GM21526 (cell line): ENCODE results near the gene H6PD.

Source experiments
- ATAC-seq: cut with Tn5 transposase; IDR thresholded peaks from one replicate; pipeline ENCODE4 v1.9.1; 2021; ENCODE audit warnings: moderate library complexity; ENCODE audit not compliant: unreplicated experiment, low FRiP score

H6PD gene, protein sequence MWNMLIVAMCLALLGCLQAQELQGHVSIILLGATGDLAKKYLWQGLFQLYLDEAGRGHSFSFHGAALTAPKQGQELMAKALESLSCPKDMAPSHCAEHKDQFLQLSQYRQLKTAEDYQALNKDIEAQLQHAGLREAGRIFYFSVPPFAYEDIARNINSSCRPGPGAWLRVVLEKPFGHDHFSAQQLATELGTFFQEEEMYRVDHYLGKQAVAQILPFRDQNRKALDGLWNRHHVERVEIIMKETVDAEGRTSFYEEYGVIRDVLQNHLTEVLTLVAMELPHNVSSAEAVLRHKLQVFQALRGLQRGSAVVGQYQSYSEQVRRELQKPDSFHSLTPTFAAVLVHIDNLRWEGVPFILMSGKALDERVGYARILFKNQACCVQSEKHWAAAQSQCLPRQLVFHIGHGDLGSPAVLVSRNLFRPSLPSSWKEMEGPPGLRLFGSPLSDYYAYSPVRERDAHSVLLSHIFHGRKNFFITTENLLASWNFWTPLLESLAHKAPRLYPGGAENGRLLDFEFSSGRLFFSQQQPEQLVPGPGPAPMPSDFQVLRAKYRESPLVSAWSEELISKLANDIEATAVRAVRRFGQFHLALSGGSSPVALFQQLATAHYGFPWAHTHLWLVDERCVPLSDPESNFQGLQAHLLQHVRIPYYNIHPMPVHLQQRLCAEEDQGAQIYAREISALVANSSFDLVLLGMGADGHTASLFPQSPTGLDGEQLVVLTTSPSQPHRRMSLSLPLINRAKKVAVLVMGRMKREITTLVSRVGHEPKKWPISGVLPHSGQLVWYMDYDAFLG

DNA sequence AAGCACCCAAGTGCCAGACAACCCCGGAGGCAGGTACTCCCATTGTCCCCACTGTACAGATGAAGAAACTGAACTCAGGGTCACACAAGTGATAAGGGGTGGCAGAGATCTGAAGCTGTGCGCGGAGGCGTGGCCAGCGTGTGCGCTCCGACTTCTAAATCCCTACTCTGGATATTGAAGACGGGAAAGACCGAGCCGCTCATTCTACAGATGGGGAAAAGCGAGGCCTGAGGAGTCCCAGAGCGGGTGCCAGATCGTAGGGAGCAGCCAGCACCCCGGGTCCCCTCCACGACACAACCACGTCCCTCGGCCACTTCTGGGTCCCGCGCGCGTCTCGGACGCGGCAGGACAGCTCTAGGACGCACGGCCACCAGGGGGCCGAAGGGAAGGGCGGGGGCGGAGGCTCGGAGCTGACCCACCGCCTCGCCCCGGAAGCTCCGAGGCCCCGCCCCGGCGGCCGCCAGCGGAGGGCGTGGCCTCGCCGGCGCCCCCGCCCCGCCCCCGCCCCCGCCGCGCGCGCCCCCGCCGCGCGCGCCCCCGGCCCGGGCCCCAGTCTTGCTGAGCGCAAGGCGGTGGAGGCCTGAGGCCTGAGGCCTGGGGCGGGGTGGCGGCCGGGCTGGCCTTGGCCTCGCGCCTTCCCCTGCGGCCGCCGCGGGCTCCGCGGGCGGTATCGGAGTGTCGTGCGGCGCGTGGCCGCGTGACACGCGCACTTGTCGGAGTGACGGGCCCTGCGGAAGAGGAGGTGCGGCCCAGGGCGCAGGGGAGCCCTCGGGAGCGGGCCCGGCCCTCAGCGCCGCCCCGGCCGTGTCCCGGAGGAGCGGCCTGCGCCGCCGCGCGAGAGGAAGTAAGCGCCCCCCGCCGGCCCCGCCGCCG, at the start of gene H6PD:
H6PD (plus strand) TSS at position 552 of the 873 bp plus-strand sequence. CDS start 10,161 bp downstream, outside the sequence.
- ATAC-seq = peak; percentile 66

DNA sequence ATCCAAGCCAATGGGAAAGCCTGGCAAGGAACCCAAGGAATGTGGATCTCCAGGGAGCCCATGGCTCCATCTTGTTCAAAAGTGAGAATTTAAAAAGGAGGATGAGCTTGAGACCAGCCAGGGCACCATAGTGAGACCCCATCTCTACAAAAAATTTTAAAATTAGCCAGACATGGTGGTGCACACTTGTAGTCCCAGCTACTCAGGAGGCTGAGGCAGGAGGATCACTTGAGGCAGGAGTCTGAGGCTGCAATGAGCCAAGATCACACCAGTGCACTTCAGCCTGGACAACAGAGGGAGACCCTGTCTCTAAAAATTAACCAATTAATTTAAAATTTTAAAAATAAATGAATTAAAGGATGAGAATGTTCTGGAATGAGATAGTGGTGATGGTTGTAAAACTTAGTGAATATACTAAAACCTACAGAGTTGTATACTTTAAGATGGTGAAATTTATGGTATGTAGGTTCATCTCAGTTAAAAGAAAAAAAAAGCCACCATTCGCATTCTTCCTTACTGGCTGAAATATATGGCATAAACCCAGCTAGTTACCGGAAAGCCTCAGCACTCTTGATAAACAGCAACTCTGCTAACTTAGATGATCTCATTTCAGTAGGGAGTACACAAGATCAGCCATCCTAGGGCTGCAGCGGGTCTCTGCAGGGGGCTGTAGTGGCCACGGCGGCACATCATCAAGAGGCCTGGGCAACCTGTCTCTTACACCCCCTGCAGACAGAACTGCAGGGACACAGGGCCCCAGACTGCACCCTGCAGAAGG, 48.3 kb upstream of the H6PD start:
- ATAC-seq = no peak

DNA sequence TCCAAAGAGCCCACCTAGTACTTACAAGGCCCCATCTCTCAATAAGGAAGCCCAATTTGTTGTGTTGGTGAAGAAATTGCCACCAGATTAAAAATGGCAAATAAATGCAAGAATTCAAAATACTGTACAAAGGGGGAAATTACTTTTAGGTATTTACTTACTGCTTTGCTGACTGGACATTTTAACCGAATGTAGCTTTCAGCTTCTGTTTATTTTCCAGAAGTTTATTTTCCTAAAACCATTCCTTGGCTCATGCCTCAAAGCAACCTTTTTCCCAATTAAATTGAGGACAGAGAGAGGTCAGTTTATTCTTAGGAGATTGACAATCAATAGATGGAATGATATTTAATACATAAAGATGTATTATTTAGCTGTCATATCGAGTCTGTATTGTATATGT, 47.6 kb upstream of the H6PD start:
- no peak for ATAC-seq

DNA sequence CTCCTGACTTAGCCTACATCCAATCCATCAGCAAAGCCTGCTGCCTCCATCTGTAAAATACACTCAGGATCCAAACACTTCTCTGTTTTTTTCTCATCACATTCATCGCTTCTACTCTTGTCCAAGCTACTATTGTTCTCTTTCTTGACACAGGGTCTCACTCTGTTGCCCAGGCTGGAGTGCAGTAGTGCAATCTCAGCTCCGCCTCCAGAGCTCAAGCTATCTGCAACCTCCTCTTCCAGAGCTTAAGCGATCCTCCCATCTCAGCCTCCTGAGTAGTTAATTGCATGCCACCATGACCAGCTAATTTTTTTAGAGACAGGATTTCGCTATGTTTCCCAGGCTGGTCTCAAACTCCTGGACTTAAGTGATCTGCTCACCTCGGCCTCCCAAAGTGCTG, 44.3 kb upstream of the H6PD start:
- no peak for ATAC-seq

DNA sequence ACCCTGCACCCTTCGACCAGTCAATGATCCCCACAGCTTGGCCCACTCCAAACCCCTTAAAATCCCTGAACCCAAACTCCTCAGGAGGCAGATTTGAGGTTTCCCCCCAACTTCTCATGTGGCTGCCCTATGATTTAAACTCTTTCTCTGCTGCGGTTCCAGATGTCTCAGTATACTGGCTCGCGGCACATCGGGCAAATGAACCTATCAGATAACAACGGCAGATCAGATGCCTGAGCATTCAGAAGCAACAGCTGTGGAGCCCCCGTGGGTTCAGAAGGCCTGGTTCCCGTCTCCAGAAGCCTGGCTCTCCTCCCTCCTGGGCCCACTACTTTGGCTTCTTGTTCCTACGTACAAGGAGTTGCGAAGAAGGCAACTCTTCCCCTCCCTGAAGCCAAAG, 43.3 kb upstream of the H6PD start:
- ATAC-seq = no peak

DNA sequence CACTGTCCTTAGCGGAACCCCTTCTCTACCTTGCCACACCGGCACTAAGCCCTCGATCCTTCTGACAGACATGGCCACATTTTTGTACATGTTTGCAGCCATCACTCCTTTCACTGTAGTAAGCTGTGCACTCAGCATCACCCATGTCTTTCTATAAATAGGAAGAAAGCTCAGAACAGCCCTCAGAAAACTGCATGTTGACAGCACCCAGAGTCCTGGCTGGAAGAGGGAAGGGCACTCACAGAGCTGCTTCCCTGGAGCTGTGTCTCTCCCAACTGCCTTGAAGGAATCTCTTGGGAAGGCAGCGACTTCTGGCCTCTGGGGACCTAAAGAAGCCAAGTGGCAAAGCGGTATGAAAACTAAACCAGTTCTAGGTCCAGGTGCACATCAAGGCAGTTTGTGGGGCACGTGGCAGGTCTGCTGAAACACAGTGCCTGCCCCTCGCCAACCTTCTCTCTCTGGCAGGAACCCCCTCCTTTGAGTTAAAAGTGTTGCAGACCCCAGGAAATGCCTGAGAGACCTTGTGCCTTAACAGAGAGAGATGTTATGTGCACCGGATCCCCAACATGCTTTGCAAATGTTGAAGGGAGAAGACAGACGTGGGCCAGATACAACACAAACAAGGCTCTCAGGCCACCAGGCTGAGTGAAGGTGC, 41.9 kb upstream of the H6PD start:
- ATAC-seq = no peak

DNA sequence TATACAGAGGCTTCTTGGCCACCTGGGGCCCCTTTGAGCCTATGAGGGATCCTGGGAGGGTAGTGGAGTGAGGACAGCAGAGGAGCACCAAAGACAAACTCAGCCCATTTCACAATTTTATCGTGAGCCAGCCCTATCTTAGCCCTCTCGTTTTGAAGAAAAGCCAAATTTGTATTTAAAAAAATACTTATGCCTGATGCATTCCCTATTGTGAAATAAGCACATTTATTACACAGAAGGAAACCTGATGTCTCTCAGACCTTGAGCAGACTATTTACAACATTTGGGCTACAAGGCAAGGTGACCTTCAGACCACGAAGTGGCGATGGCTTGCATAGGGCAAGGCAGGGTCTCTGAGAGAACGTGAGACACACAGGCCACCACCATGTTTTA, 41.3 kb upstream of the H6PD start:
- no peak for ATAC-seq

DNA sequence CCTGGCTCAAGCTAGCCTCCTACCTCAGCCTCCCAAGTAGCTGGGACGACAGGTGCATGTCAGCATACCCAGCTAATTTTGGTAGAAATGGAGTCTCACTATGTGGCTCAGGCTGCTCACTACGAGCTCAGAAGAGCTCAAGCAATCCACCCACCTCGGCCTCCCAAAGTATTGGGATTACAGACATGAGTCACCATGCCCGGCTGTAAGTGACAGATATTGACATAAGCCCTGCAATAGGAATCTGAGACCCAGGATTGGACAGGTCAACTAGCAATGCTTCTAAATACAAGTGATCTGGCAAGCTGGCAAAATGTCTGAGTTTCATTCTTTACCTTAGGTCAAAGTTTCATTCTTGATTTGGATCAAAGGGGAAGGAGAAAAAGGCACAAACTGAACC, 40.5 kb upstream of the H6PD start:
- no peak for ATAC-seq

DNA sequence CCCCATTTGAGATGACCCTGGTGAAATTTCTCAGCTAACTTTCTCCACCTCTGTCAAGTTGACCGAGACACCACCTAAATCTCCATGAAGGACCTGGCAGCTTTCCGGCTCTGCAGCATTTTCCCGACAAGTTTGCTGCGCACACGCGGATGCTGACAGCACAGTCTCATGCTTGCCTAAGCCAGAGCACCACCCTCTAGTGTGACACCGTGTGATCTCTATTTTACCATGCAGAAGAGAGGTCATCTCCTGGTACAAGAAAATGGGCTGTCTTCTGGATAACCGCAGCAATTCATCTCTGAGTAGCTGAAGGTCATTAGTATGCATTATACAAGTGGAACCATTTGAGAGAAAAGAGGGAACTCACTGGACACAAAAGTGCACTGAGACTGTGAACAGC, 38.9 kb upstream of the H6PD start:
- no peak for ATAC-seq

DNA sequence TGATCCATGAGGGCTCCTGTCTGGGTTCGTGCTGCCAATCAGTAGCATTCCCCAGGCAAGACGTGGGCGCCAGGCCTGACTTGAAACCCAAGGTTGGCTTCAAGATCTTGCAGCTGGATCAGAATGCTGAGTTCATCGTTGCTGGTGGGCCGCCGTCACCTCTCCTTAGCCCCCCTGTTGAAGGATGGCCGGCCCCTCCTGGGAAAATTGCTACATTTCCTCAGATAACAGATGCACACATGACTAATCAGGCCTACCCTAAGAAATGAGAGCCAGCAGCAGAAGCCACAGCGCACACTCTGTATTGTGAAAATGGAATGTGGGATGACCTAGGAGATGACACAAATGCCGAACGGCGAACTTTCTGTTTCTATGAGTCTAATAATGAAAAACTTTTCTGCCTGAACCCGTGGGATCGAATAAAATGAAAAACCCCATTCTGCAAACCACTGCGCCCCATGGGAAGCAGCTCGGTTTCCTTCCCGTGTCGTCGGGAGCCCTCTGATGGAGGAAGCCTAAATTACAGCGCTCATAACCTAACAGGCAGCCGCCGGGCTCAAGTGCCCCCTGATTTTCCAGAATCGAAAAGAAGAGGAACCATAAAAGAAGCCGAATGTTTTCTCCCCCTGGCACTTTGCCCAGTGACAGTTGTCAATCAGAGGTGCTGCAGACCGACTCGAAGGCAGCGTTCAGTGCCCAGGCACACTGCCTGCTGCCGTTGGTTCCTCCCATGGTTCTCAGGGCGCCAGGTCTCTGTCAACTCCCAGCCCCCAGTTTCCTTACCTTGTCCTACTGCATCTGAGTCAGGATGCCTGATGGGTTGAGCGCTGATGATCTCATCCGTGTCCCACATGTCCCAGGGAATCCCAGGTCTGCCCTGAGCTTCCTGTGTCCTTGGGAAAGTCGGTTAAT, 38.2 kb upstream of the H6PD start:
- ATAC-seq = no peak

DNA sequence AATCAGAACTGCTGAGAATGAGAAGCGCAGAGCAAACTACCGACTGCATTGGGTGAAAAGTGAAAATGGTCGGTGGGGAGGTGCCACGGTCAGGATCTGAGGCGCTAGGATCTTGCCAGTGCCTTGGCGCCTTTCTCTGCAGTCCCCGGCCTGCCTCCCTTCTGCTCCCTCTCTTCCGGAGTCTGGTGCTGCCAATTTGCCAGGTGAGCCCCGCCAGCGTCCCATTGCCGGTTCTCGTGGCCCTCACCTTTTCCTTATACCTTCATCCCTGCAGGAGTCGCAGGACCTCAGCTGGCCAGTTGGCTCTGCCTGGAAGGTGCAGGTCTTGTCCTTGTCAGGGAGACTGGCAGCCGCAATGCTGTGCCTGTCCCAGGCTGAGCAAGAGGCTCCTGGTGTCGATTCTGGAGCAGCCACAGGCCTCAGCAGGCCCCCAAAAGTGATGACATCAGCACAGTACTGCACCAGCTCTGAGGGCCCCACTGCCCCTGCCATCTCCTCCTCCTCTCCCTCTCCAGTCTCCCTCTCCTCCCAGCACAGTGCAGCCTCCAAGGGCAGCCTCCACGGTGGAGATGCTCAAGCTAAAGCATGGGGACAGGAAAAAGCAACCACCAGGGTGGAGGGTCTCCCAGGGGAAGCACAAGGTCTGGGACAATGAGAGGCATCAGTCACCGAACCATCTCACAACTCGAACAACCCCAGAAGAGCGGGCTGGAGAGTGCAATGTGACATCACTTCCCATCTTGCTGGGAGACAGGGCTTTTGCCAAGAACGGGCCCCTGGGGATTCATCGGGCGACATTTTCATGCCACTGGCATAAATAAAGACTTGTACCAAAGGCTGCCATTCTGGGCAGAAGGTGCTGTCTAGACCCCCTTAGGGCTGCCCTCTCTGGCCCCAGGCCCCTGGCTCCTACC, 37.1 kb upstream of the H6PD start:
- no peak for ATAC-seq

DNA sequence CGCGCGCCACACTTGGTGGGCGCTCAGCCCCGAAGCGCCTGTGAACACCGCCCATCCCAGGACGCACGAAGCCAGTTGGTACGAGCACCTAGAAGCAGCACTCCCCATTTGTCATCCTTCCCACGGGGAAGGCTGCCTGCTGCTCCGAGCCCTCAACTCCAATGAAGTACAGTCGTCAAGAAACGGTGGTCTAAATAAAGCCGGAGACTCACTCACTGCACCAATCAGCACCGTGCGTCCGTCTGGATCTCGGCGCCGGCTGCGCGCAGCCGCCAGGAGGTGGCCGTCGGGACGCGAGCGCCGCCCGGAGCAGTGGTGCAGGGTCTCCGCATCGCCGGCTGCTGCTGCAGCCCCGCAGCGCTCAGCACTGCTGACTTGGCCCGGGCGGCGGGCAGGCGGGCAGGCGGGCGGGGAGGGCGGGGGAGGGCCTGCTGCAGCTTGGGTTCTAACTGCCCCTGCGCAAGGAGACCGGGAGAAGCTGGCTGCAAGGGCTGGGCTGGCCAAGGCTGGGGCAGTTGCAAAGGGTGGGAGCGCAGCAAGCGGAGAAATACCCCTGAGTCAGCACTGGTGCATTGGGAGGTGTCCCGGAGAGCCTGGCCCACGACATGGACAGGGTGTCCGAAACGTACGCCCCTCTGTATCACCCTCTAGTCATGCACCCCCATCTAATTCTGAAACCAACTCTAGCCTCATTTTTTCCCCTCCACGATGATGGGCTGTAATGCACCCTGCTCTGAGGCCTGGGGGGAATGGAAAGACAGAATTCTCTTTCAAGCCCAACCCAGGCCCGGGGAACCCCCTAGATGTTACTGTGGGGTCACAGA, 35.8 kb upstream of the H6PD start:
- ATAC-seq = no peak

DNA sequence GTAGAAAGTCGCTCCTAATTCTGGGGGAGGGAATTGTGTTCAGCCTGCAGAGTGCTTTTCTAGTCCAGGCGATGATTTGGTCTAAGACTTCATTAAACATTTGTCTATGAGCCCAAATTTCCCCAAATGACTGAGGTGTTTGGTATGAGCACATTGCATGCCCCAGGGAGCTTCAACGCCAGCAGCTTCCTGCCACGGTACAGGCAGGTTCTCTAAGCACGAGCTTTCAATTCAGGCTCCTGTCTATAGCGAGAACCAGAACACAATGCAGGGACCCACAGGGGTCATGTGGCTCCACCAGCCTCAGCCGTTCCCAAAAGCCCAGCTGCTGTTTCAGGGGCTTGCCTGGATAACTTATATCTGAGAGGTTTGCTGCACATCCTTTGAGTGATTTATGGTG, 34.1 kb upstream of the H6PD start:
- no peak for ATAC-seq

DNA sequence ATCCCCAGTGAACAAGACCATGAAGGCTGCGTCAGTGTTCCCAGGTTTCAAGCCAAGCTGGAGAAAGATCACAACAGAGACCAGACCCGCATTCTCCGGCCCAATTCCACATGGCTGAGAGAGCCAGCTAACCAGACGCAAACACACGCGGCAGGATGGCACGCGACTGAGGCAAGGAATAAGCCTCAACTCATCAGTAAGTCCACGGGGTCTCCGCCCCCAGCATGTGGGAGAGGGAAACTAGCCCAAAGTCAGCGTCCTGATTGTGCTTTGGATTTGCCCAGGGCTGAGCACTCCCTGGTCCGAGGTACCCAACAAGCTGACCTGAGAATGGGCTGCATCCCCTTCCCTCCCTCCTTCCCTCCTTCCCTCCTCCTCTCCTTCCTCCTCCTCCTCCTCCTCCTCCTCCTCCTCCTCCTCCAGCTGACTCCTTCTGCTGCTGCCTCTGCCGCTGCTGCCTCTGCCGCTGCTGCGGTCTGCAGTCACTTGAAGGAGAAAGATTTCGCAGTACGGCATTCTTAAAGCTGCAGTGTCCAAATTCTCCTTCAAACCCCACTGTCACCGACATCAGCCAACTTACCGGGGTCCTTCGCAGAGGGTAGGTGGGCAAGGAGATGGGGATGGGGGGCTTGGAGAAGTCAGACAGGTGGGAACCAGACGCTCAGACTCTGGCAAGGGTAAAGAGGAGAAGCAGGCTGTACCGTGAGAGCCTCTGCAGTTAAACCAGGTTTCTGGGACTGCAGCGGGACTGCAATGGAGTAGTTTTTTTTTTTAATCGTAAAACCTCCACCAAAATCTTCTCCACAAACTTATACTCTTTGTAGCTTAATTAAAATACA, 33.0 kb upstream of the H6PD start:
- no peak for ATAC-seq

DNA sequence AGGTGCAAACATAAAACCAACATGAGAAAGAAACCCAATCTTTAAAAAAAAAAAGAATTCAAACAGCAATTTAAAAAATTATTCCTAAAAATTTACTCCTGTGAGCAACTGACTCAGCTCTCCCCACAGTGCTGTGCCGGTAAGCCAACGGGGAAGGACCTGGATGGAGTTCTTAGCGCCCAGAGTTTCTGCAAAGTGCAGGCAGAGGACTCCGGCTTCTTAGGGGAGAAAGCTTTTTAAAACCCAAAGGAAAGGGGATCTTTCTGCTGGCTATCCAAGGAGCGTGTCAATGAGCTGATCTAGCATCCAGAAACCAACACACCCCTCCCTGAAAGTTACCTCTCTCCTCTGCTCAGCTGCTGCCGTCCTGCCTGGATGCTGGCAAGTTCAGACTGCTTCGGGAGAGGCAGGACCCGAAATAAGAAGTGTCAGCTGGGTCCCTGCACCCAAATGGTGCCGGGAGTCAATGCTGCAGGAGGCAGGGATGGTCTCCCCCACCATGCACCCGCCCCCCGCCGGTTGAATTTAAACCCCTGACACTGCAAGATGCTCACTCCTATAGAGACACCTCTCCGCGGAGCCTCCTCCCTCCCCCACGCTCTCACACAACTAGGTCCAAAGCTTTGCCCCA, 32.2 kb upstream of the H6PD start:
- no peak for ATAC-seq
